Measurements from ENCODE around the gene ZNF789.

GRCh38 chr7:99504281-99504602 lies 31.6 kb downstream of the ZNF789 start:
- TF ChIP-seq CTCF (IDR thresholded peaks at IDR 0.05) (no peak), POLR2A (IDR thresholded peaks at IDR 0.05) (no peak)

All from testis (tissue), 2 donors.